Effector memory CD8-positive, alpha-beta T cell (primary cell): ENCODE data around the gene SHLD1.

ENCODE experiments used
- ATAC-seq: fragments of 150-1000 bp; cut with Tn5 transposase; replicated peaks from 2 replicates; pipeline ENCODE4 v1.10.0; 2021; ENCODE audit warnings: mild to moderate bottlenecking, moderate library complexity
- DNase-seq, 3 experiments: peaks; one replicate each; pipeline ENCODE4 v3.0.0; 2021
- H3K27ac Mint-ChIP-seq, 2 donors: one replicate each; pipeline ENCODE4 v1.8.0; 2022; ENCODE audit warnings: mild to moderate bottlenecking in 2 of 2, mixed read lengths in 2 of 2, moderate library complexity in 2 of 2
- H3K27me3 Mint-ChIP-seq, 2 donors: one replicate each; pipeline ENCODE4 v1.8.0; 2022; ENCODE audit warnings: mixed read lengths in 2 of 2
- H3K36me3 Mint-ChIP-seq: one replicate; pipeline ENCODE4 v1.8.0; 2022; ENCODE audit warnings: mild to moderate bottlenecking, moderate library complexity, mixed read lengths; ENCODE audit not compliant: insufficient read depth
- H3K4me1 Mint-ChIP-seq, 2 donors: one replicate each; pipeline ENCODE4 v1.8.0; 2022; ENCODE audit warnings: low read depth in 2 of 2, mixed read lengths in 2 of 2
- H3K4me3 Mint-ChIP-seq, 2 donors: one replicate each; pipeline ENCODE4 v1.8.0; 2022; ENCODE audit warnings: mild to moderate bottlenecking in 2 of 2, mixed read lengths in 2 of 2, moderate library complexity in 2 of 2
- H3K9me3 Mint-ChIP-seq, 2 donors: one replicate each; pipeline ENCODE4 v1.8.0; 2022; ENCODE audit warnings: mixed read lengths in 2 of 2

Gene SHLD1

DNA sequence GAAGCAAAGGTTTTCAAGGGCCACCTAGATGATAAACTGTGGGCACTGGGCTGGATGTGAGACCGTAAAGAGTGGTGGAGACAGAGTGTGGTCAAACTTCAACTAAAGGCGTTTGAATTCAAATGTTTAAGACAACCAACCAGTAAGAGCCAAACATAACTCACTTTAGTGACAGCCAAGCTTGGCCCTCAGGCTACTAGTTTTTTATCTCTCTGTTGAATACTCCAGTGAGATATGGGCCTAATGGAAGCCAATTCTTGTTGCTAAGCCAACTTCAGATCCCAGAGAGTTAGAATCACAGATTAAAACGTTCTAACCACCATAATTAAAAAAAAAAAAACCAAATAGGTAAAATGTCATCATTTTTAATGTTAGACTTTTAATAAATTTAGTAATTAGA is 142.9 kb downstream of the SHLD1 start:
- Mint-ChIP-seq H3K9me3 (no peaks in the 10 kb centered on the region), H3K27me3 (peaks cover 37 to 40% of the 10 kb centered on the region in 2 donors)

GRCh38 chr20:5893621-5894020 is 143.4 kb downstream of the SHLD1 start:
- Mint-ChIP-seq H3K4me1 (no peaks in the 10 kb centered on the region), H3K9me3 (no peaks in the 10 kb centered on the region), H3K27ac (no peak overlapping the region), H3K36me3 (peaks cover 3% of the 10 kb centered on the region), H3K27me3 (peaks cover 33 to 34% of the 10 kb centered on the region in 2 donors), H3K4me3 (no peak overlapping the region)
- no peak for DNase-seq
- ATAC-seq: no peak

More for the DNA sequence above, 142.9 kb downstream of the SHLD1 start:
- Mint-ChIP-seq H3K4me3 (no peak overlapping the region), H3K36me3 (peaks cover 3% of the 10 kb centered on the region), H3K27ac (no peak overlapping the region), H3K4me1 (no peaks in the 10 kb centered on the region)
- no peak for ATAC-seq
- no peak for DNase-seq

DNA sequence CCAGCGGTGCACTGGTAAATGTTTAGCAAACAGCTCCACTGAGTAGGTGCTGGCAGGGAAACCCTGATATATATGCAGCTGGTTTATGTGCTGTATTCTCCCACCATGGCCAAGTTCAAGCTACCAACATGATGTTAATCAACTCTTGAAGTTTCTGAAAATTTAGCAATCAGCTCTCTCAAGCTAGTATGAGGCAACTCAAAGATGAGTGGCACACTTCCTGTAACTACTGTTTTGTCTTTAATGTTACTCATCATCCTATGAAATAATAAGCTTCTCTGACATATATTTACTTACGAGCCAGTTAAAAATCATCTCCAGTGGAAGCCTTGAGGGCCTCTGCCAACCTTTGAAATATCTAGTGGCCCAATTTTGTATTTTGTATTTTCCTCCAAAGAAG is 145.4 kb downstream of the SHLD1 start:
- no peak for ATAC-seq

GRCh38 chr20:5899444-5899843 is 149.2 kb downstream of the SHLD1 start:
- no peak overlapping the region for H3K4me3 Mint-ChIP-seq
- no peaks in the 10 kb centered on the region for H3K4me1 Mint-ChIP-seq
- DNase-seq: no peak
- H3K27me3 Mint-ChIP-seq: peaks cover 48 to 64% of the 10 kb centered on the region in 2 donors
- H3K9me3 Mint-ChIP-seq: no peaks in the 10 kb centered on the region
- H3K36me3 Mint-ChIP-seq: no peaks in the 10 kb centered on the region
- ATAC-seq: no peak
- H3K27ac Mint-ChIP-seq: no peak overlapping the region

More for the DNA sequence above, 145.4 kb downstream of the SHLD1 start:
- no peaks in the 10 kb centered on the region for H3K9me3 Mint-ChIP-seq
- peaks cover 3% of the 10 kb centered on the region for H3K36me3 Mint-ChIP-seq
- peaks cover 33 to 37% of the 10 kb centered on the region in 2 donors for H3K27me3 Mint-ChIP-seq
- no peaks in the 10 kb centered on the region for H3K4me1 Mint-ChIP-seq
- no peak overlapping the region for H3K27ac Mint-ChIP-seq
- no peak overlapping the region for H3K4me3 Mint-ChIP-seq
- DNase-seq: no peak

GRCh38 chr20:5900908-5901307 is 150.7 kb downstream of the SHLD1 start:
- peaks cover 47 to 66% of the 10 kb centered on the region in 2 donors for H3K27me3 Mint-ChIP-seq
- H3K9me3 Mint-ChIP-seq: no peaks in the 10 kb centered on the region
- H3K36me3 Mint-ChIP-seq: no peaks in the 10 kb centered on the region
- H3K4me1 Mint-ChIP-seq: no peaks in the 10 kb centered on the region
- ATAC-seq: no peak
- no peak overlapping the region for H3K4me3 Mint-ChIP-seq
- no peak overlapping the region for H3K27ac Mint-ChIP-seq
- DNase-seq: no peak

GRCh38 chr20:5908981-5909380 is 158.8 kb downstream of the SHLD1 start:
- ATAC-seq (no peak), DNase-seq (no peak)
- H3K27me3 Mint-ChIP-seq: peaks cover 77 to 97% of the 10 kb centered on the region in 2 donors
- H3K36me3 Mint-ChIP-seq: no peaks in the 10 kb centered on the region
- H3K4me1 Mint-ChIP-seq: peaks cover 5 to 12% of the 10 kb centered on the region in 2 donors
- no peak overlapping the region for H3K27ac Mint-ChIP-seq
- no peak overlapping the region for H3K4me3 Mint-ChIP-seq
- H3K9me3 Mint-ChIP-seq: peaks cover 0 to 1% of the 10 kb centered on the region in 2 donors

DNA sequence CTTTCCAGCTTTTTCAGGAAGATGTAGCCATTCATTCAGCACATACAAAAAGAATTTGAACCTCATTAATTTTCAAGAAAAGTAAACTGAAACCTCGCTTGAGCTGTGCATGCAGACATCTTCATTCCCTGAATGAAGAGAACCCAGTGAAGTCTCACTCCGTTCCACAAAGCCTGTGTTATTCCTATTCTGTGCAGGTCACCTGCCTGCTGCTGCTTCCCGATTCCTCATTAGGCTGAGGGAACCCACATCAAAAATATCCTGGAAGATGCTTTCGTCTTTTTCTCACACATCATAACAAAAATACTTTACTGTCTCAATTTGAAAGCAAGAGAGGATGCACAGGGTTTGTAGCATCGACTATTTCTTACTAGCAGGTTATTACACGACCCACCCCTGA is 160.0 kb downstream of the SHLD1 start:
- Mint-ChIP-seq H3K9me3 (peaks cover 0 to 1% of the 10 kb centered on the region in 2 donors), H3K36me3 (no peaks in the 10 kb centered on the region), H3K27ac (no peak overlapping the region), H3K27me3 (peaks cover 66 to 97% of the 10 kb centered on the region in 2 donors), H3K4me3 (peak overlapping the region; percentile 69 to 79), H3K4me1 (peaks cover 5 to 12% of the 10 kb centered on the region in 2 donors)
- DNase-seq (no peak), ATAC-seq (no peak)

DNA sequence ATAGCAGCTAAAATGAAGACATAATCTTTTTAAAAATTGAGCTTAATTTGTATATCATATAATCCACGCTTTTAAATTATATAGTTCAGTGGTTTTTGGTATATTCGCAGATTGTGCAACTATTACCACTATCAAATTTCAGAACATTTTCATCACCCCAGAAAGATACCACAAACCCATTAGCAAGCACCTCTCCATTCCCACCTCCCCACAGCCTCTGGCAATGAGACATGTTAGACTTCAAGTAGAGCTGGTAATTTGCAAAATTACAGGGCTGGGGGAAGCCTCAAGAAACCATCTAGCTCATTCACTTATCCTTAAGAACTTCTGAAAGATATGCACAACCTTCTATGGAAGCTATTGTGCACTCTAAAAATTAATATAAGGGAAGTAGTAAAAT is 163.0 kb downstream of the SHLD1 start:
- DNase-seq: no peak
- no peak for ATAC-seq
- H3K4me3 Mint-ChIP-seq: no peak overlapping the region
- no peak overlapping the region for H3K27ac Mint-ChIP-seq
- peaks cover 5 to 12% of the 10 kb centered on the region in 2 donors for H3K4me1 Mint-ChIP-seq
- H3K9me3 Mint-ChIP-seq: peaks cover 0 to 1% of the 10 kb centered on the region in 2 donors
- peaks cover 45 to 74% of the 10 kb centered on the region in 2 donors for H3K27me3 Mint-ChIP-seq
- no peaks in the 10 kb centered on the region for H3K36me3 Mint-ChIP-seq
